CD4-positive, alpha-beta memory T cell (primary cell): ENCODE measurements around the gene SRRM5. TPM values are rescaled to one million over a fixed set of nuclear protein-coding genes. Genes with fewer than 3 reads are reported as not detected.
"Not testable (repeated sequence)": the region's sequence is repeated elsewhere in the genome, so short reads cannot be mapped to it uniquely, and the experiment has no call there.

ENCODE experiments used
- CTCF ChIA-PET: fragments of 350-600 bp; sonication (Branson Sonifier 250); formaldehyde crosslinking; loops from one replicate; lab custom pipeline; 2021; ENCODE audit warnings: inconsistent platforms; ENCODE audit not compliant: partially characterized antibody; lab: Charles Lee
- POLR2A ChIA-PET: fragments of 350-600 bp; sonication (Branson Sonifier 250); formaldehyde crosslinking; loops from one replicate; lab custom pipeline; 2021; ENCODE audit not compliant: partially characterized antibody; lab: Charles Lee
- DNase-seq, 5 donors: peaks; one replicate each; pipeline versions ENCODE4 v3.0.0 to v3.0.0-alpha.2; 2020 to 2022; ENCODE audit warnings: mixed read lengths in 1 of 5
- H3K27ac ChIP-seq: one replicate; pipeline ENCODE4 v1.7.0; 2013; ENCODE audit warnings: low read depth, low read length
- H3K27me3 ChIP-seq: 2 replicates; pipeline ENCODE4 v1.7.0; 2013; ENCODE audit warnings: mild to moderate bottlenecking, low read length, moderate library complexity; ENCODE audit not compliant: insufficient read depth
- H3K36me3 ChIP-seq: 2 replicates; pipeline ENCODE4 v1.7.0; 2013; ENCODE audit warnings: mild to moderate bottlenecking, low read length, moderate library complexity; ENCODE audit not compliant: insufficient read depth
- H3K4me1 ChIP-seq: 2 replicates; pipeline ENCODE4 v1.7.0; 2013; ENCODE audit warnings: mild to moderate bottlenecking, low read length, moderate library complexity; ENCODE audit not compliant: insufficient read depth
- H3K4me3 ChIP-seq, 2 donors: one replicate each; pipeline ENCODE4 v1.7.0; 2013; ENCODE audit warnings: low read length in 2 of 2, mild to moderate bottlenecking in 1 of 2
- H3K9me3 ChIP-seq, 2 donors: one replicate each; pipeline ENCODE4 v1.7.0; 2013; ENCODE audit warnings: low read length in 2 of 2, control low read depth in 1 of 2; ENCODE audit not compliant: control insufficient read depth in 1 of 2
- H3K27ac Mint-ChIP-seq, 7 donors: one replicate each; pipeline ENCODE4 v1.8.0; 2020 to 2021; ENCODE audit warnings: mixed read lengths in 7 of 7, mild to moderate bottlenecking in 6 of 7, inconsistent platforms in 3 of 7, moderate library complexity in 3 of 7
- H3K27me3 Mint-ChIP-seq, 2 donors: one replicate each; pipeline ENCODE4 v1.8.0; 2020 to 2021; ENCODE audit warnings: mixed read lengths in 2 of 2
- H3K36me3 Mint-ChIP-seq, 2 donors: one replicate each; pipeline ENCODE4 v1.8.0; 2020 to 2021; ENCODE audit warnings: mixed read lengths in 2 of 2, inconsistent platforms in 1 of 2, mild to moderate bottlenecking in 1 of 2
- H3K4me1 Mint-ChIP-seq, 4 donors: one replicate each; pipeline ENCODE4 v1.8.0; 2020 to 2021; ENCODE audit warnings: mixed read lengths in 4 of 4, mild to moderate bottlenecking in 1 of 4
- H3K4me3 Mint-ChIP-seq, 8 donors: one replicate each; pipeline ENCODE4 v1.8.0; 2020 to 2021; ENCODE audit warnings: mixed read lengths in 8 of 8, mild to moderate bottlenecking in 7 of 8, moderate library complexity in 6 of 8, inconsistent platforms in 3 of 8
- H3K9me3 Mint-ChIP-seq, 8 donors: one replicate each; pipeline ENCODE4 v1.8.0; 2020 to 2021; ENCODE audit warnings: mixed read lengths in 8 of 8, mild to moderate bottlenecking in 5 of 8, inconsistent platforms in 3 of 8, moderate library complexity in 1 of 8
- intact Hi-C: fragments of 100-400 bp; cut with micrococcal nuclease; formaldehyde crosslinking; loops from one replicate; pipeline ENCODE4 v1.15.1; 2023
- polyA plus RNA-seq, 2 donors: library from polyadenylated mRNA; unstranded; fragments of 300-500 nt; fragmentation: Illumina TruSeq; gene quantifications; one replicate each; pipeline ENCODE4 v1.2.3, GENCODE V29; 2021
- total RNA-seq, 2 experiments: library from RNA; stranded (reverse); gene quantifications; one replicate each; pipeline ENCODE4 v1.2.3, GENCODE V29; 2021

SRRM5 gene
- total and polyA plus RNA-seq, 4 experiments from 2014 or later, result 0.10 to 0.99 (median 0.83) TPM; not detected in 1

- Mint-ChIP-seq H3K27ac (peak overlapping the region in 1 of 7 donors; percentile 60), H3K9me3 (peaks cover 0 to 4% (median under 1%) of the 10 kb centered on the region in 8 donors), H3K36me3 (peaks cover 24 to 30% of the 10 kb centered on the region in 2 donors), H3K27me3 (no peaks in the 10 kb centered on the region), H3K4me3 (no peak overlapping the region), H3K4me1 (no peaks in the 10 kb centered on the region)
- H3K4me1 ChIP-seq, result no peaks in the 10 kb centered on the region
- no peaks in the 10 kb centered on the region for H3K36me3 ChIP-seq
- CTCF ChIA-PET, result interaction anchor here (1.0 kb wide), 1 partner anchor 202 kb away, joined by 3 read pairs; no protein-coding TSS in a partner anchor
- intact Hi-C loops, result no loop called here
- H3K27me3 ChIP-seq, result no peaks in the 10 kb centered on the region
- H3K9me3 ChIP-seq, result no peaks in the 10 kb centered on the region
- no peak for DNase-seq
- no peak overlapping the region for H3K27ac ChIP-seq
- no peak overlapping the region for H3K4me3 ChIP-seq
- POLR2A ChIA-PET, result no interaction called here
These were observed 36.7 kb downstream of the SRRM5 start for GRCh38 chr19:43648633-43649032.

- Mint-ChIP-seq H3K36me3 (peaks cover 26 to 35% of the 10 kb centered on the region in 2 donors), H3K9me3 (peaks cover 0 to 4% (median under 1%) of the 10 kb centered on the region in 8 donors), H3K27ac (no peak overlapping the region), H3K4me1 (no peaks in the 10 kb centered on the region), H3K27me3 (no peaks in the 10 kb centered on the region), H3K4me3 (no peak overlapping the region)
- CTCF ChIA-PET, result interaction anchor here (1.0 to 1.3 kb wide), 2 partner anchors 94 to 202 kb away, joined by 3 to 6 read pairs; no protein-coding TSS in a partner anchor
- POLR2A ChIA-PET, result no interaction called here
- intact Hi-C loops, result no loop called here
- no peaks in the 10 kb centered on the region for H3K4me1 ChIP-seq
- peaks cover 3% of the 10 kb centered on the region for H3K36me3 ChIP-seq
- H3K27ac ChIP-seq, result no peak overlapping the region
- no peak for DNase-seq
- no peaks in the 10 kb centered on the region for H3K27me3 ChIP-seq
- no peak overlapping the region for H3K4me3 ChIP-seq
- H3K9me3 ChIP-seq, result no peaks in the 10 kb centered on the region
These were observed 37.6 kb downstream of the SRRM5 start for GRCh38 chr19:43649514-43649913.

GRCh38 chr19:43650276-43650675 is 38.4 kb downstream of the SRRM5 start:
- not testable (repeated sequence) for H3K9me3 Mint-ChIP-seq

GRCh38 chr19:43651758-43652545 is 40.1 kb downstream of the SRRM5 start:
- Mint-ChIP-seq H3K4me3 (no peak overlapping the region), H3K27ac (peak overlapping the region in 1 of 7 donors; percentile 32), H3K9me3 (peaks cover 0 to 6% (median 0%) of the 10 kb centered on the region in 8 donors), H3K27me3 (no peaks in the 10 kb centered on the region), H3K4me1 (no peaks in the 10 kb centered on the region), H3K36me3 (peaks cover 39 to 47% of the 10 kb centered on the region in 2 donors)
- Histone ChIP-seq H3K4me1 (no peaks in the 10 kb centered on the region), H3K27ac (no peak overlapping the region), H3K9me3 (no peaks in the 10 kb centered on the region), H3K27me3 (no peaks in the 10 kb centered on the region), H3K4me3 (no peak overlapping the region), H3K36me3 (peaks cover 3% of the 10 kb centered on the region)
- ChIA-PET CTCF (interaction anchor here (1.0 to 1.4 kb wide), 5 partner anchors 27 to 115 kb away, joined by 3 to 5 read pairs (median 3); no protein-coding TSS in a partner anchor), POLR2A (no interaction called here)
- intact Hi-C loops, result no loop called here
- peak in 2 of 5 donors; percentile 16 to 17 for DNase-seq

More at GRCh38 chr19:43650276-43650675, 38.4 kb downstream of the SRRM5 start:
- H3K27ac ChIP-seq, H3K4me1 Mint-ChIP-seq, H3K9me3 ChIP-seq, intact Hi-C loops, H3K4me3 Mint-ChIP-seq, H3K4me1 ChIP-seq, DNase-seq, POLR2A ChIA-PET, H3K36me3 ChIP-seq, H3K27me3 Mint-ChIP-seq, H3K4me3 ChIP-seq, H3K27me3 ChIP-seq, H3K27ac Mint-ChIP-seq: not testable (repeated sequence)
- H3K36me3 Mint-ChIP-seq, result peaks cover 33 to 41% of the 10 kb centered on the region in 2 donors
- CTCF ChIA-PET, result interaction anchor here (1.3 kb wide), 1 partner anchor 95 kb away, joined by 6 read pairs; no protein-coding TSS in a partner anchor

- Mint-ChIP-seq H3K9me3 (peaks cover 0 to 6% (median 0%) of the 10 kb centered on the region in 8 donors), H3K4me1 (no peaks in the 10 kb centered on the region), H3K36me3 (peaks cover 41 to 48% of the 10 kb centered on the region in 2 donors), H3K27me3 (no peaks in the 10 kb centered on the region), H3K4me3 (no peak overlapping the region), H3K27ac (no peak overlapping the region)
- DNase-seq, result no peak
- intact Hi-C loops, result no loop called here
- H3K27ac ChIP-seq, result no peak overlapping the region
- no peak overlapping the region for H3K4me3 ChIP-seq
- H3K27me3 ChIP-seq, result no peaks in the 10 kb centered on the region
- ChIA-PET POLR2A (no interaction called here), CTCF (interaction anchor here (1.0 to 1.4 kb wide), 4 partner anchors 26 to 97 kb away, joined by 3 to 5 read pairs (median 3); no protein-coding TSS in a partner anchor)
- H3K9me3 ChIP-seq, result no peaks in the 10 kb centered on the region
- H3K4me1 ChIP-seq, result no peaks in the 10 kb centered on the region
- peaks cover 3% of the 10 kb centered on the region for H3K36me3 ChIP-seq
These were observed 40.6 kb downstream of the SRRM5 start for GRCh38 chr19:43652546-43652874.

GRCh38 chr19:43656436-43656835 is 44.5 kb downstream of the SRRM5 start:
- Histone ChIP-seq H3K4me1 (no peaks in the 10 kb centered on the region), H3K4me3 (no peak overlapping the region), H3K9me3 (no peaks in the 10 kb centered on the region), H3K27me3 (no peaks in the 10 kb centered on the region), H3K27ac (no peak overlapping the region), H3K36me3 (peaks cover 3% of the 10 kb centered on the region)
- intact Hi-C loops, result no loop called here
- ChIA-PET CTCF (interaction anchor here (1.1 kb wide), 1 partner anchor 12 kb away, joined by 4 read pairs; no protein-coding TSS in a partner anchor), POLR2A (no interaction called here)
- Mint-ChIP-seq H3K27ac (no peak overlapping the region), H3K4me1 (no peaks in the 10 kb centered on the region), H3K36me3 (peaks cover 58 to 62% of the 10 kb centered on the region in 2 donors), H3K9me3 (peaks cover 0 to 17% (median 9%) of the 10 kb centered on the region in 8 donors), H3K4me3 (no peak overlapping the region), H3K27me3 (no peaks in the 10 kb centered on the region)
- no peak for DNase-seq

GRCh38 chr19:43658001-43658400 is 46.1 kb downstream of the SRRM5 start:
- no peak overlapping the region for H3K27ac Mint-ChIP-seq
- H3K4me1 ChIP-seq, result peaks cover 2% of the 10 kb centered on the region
- H3K9me3 Mint-ChIP-seq, result peaks cover 0 to 17% (median 9%) of the 10 kb centered on the region in 8 donors
- H3K27me3 ChIP-seq, result no peaks in the 10 kb centered on the region
- no peaks in the 10 kb centered on the region for H3K27me3 Mint-ChIP-seq
- H3K36me3 ChIP-seq, result peaks cover 3% of the 10 kb centered on the region
- ChIA-PET CTCF (no interaction called here), POLR2A (no interaction called here)
- no peak overlapping the region for H3K4me3 Mint-ChIP-seq
- H3K4me1 Mint-ChIP-seq, result peaks cover 0 to 6% (median 3%) of the 10 kb centered on the region in 4 donors
- DNase-seq, result no peak
- no peaks in the 10 kb centered on the region for H3K9me3 ChIP-seq
- intact Hi-C loops, result no loop called here
- no peak overlapping the region for H3K4me3 ChIP-seq
- no peak overlapping the region for H3K27ac ChIP-seq
- H3K36me3 Mint-ChIP-seq, result peaks cover 49 to 68% of the 10 kb centered on the region in 2 donors
